Activated T-helper 1 cell treated with anti-CD3 and anti-CD28 coated beads, Interleukin-12 subunit alpha, Interleukin-12 subunit beta, Interleukin-2, Interleukin-4 antibody, amounts not matched to agents 30 ng/mL and 10 ng/mL and 1 ng/mL, durations not matched to agents 14 hours and 24 hours and 36 hours (primary cell): ENCODE results near the gene PDCD11. TPM values are rescaled to one million over a fixed set of nuclear protein-coding genes. Genes with fewer than 3 reads are reported as not detected.

Source experiments
- DNase-seq: peaks from one replicate; pipeline ENCODE4 v3.0.0; 2021; ENCODE audit warnings: low spot score
- H3K27ac Mint-ChIP-seq: one replicate; pipeline ENCODE4 v1.8.0; 2021; ENCODE audit warnings: mild to moderate bottlenecking, mixed read lengths
- H3K27me3 Mint-ChIP-seq: one replicate; pipeline ENCODE4 v1.8.0; 2022; ENCODE audit warnings: mild to moderate bottlenecking, moderate library complexity, mixed read lengths; ENCODE audit not compliant: insufficient read depth
- H3K36me3 Mint-ChIP-seq: one replicate; pipeline ENCODE4 v1.8.0; 2021; ENCODE audit warnings: low read depth, mixed read lengths
- H3K4me1 Mint-ChIP-seq: one replicate; pipeline ENCODE4 v1.8.0; 2021; ENCODE audit warnings: low read depth, mixed read lengths
- H3K4me3 Mint-ChIP-seq: one replicate; pipeline ENCODE4 v1.8.0; 2021; ENCODE audit warnings: mild to moderate bottlenecking, moderate library complexity, mixed read lengths
- H3K9me3 Mint-ChIP-seq: one replicate; pipeline ENCODE4 v1.8.0; 2021; ENCODE audit warnings: mixed read lengths
- intact Hi-C: fragments of 100-400 bp; cut with micrococcal nuclease; formaldehyde crosslinking; loops from one replicate; pipeline ENCODE4 v1.15.1; 2024
- total RNA-seq: library from RNA; stranded (reverse); gene quantifications from 2 replicates; pipeline ENCODE4 v1.2.3, GENCODE V29; 2022

The PDCD11 gene
- total RNA-seq, 1 donor from 2014 or later, result 99.0 TPM

GRCh38 chr10:103423748-103424147 lies 27.3 kb downstream of the PDCD11 start:
- Mint-ChIP-seq H3K36me3 (peaks cover 65% of the 10 kb centered on the region), H3K27ac (no peak overlapping the region), H3K4me1 (peaks cover 19% of the 10 kb centered on the region), H3K9me3 (no peaks in the 10 kb centered on the region), H3K4me3 (no peak overlapping the region), H3K27me3 (no peaks in the 10 kb centered on the region)
- DNase-seq, result no peak
- intact Hi-C loops, result no loop called here

- Mint-ChIP-seq H3K4me1 (peaks cover 53% of the 10 kb centered on the region), H3K9me3 (no peaks in the 10 kb centered on the region), H3K27me3 (no peaks in the 10 kb centered on the region), H3K27ac (no peak overlapping the region), H3K36me3 (peaks cover 70% of the 10 kb centered on the region), H3K4me3 (no peak overlapping the region)
- DNase-seq, result no peak
- intact Hi-C loops, result no loop called here
Observed at GRCh38 chr10:103427866-103428265, 31.4 kb downstream of the PDCD11 start.

- H3K4me3 Mint-ChIP-seq, result no peak overlapping the region
- peaks cover 64% of the 10 kb centered on the region for H3K36me3 Mint-ChIP-seq
- intact Hi-C loops, result no loop called here
- no peak for DNase-seq
- H3K4me1 Mint-ChIP-seq, result peaks cover 53% of the 10 kb centered on the region
- H3K9me3 Mint-ChIP-seq, result no peaks in the 10 kb centered on the region
- H3K27ac Mint-ChIP-seq, result peak overlapping the region; percentile 53
- no peaks in the 10 kb centered on the region for H3K27me3 Mint-ChIP-seq
Observed at GRCh38 chr10:103428989-103429643, 32.7 kb downstream of the PDCD11 start.

GRCh38 chr10:103429647-103430046 lies 33.2 kb downstream of the PDCD11 start:
- Mint-ChIP-seq H3K4me3 (peak overlapping the region; percentile 45), H3K4me1 (peaks cover 53% of the 10 kb centered on the region), H3K27me3 (no peaks in the 10 kb centered on the region), H3K9me3 (no peaks in the 10 kb centered on the region), H3K27ac (peak overlapping the region; percentile 37), H3K36me3 (peaks cover 60% of the 10 kb centered on the region)
- intact Hi-C loops, result no loop called here
- DNase-seq, result peak; percentile 19

GRCh38 chr10:103431902-103432301 lies 35.5 kb downstream of the PDCD11 start:
- Mint-ChIP-seq H3K4me3 (no peak overlapping the region), H3K27ac (no peak overlapping the region), H3K4me1 (peaks cover 47% of the 10 kb centered on the region), H3K36me3 (peaks cover 54% of the 10 kb centered on the region), H3K9me3 (no peaks in the 10 kb centered on the region), H3K27me3 (no peaks in the 10 kb centered on the region)
- no peak for DNase-seq
- intact Hi-C loops, result no loop called here

- Mint-ChIP-seq H3K36me3 (peaks cover 54% of the 10 kb centered on the region), H3K4me1 (peaks cover 33% of the 10 kb centered on the region), H3K27ac (no peak overlapping the region), H3K4me3 (no peak overlapping the region), H3K9me3 (no peaks in the 10 kb centered on the region), H3K27me3 (no peaks in the 10 kb centered on the region)
- DNase-seq, result no peak
- intact Hi-C loops, result no loop called here
Observed at GRCh38 chr10:103433858-103434257, 37.4 kb downstream of the PDCD11 start.

- Mint-ChIP-seq H3K4me1 (peaks cover under 1% of the 10 kb centered on the region), H3K27ac (no peak overlapping the region), H3K4me3 (no peak overlapping the region), H3K27me3 (no peaks in the 10 kb centered on the region), H3K9me3 (no peaks in the 10 kb centered on the region), H3K36me3 (peaks cover 65% of the 10 kb centered on the region)
- no peak for DNase-seq
- intact Hi-C loops, result no loop called here
Observed at GRCh38 chr10:103439776-103440175, 43.4 kb downstream of the PDCD11 start.

- no peak for DNase-seq
- Mint-ChIP-seq H3K36me3 (peaks cover 69% of the 10 kb centered on the region), H3K9me3 (no peaks in the 10 kb centered on the region), H3K4me1 (peaks cover 7% of the 10 kb centered on the region), H3K27ac (peak overlapping the region; percentile 19), H3K27me3 (no peaks in the 10 kb centered on the region), H3K4me3 (no peak overlapping the region)
- intact Hi-C loops, result no loop called here
Observed at GRCh38 chr10:103440416-103440815, 44.0 kb downstream of the PDCD11 start.

GRCh38 chr10:103441206-103441605 lies 44.8 kb downstream of the PDCD11 start:
- Mint-ChIP-seq H3K27ac (no peak overlapping the region), H3K36me3 (peaks cover 76% of the 10 kb centered on the region)

GRCh38 chr10:103441611-103442010 lies 45.2 kb downstream of the PDCD11 start:
- no peak overlapping the region for H3K4me3 Mint-ChIP-seq
- H3K27ac Mint-ChIP-seq, result no peak overlapping the region
- no peak for DNase-seq
- no peaks in the 10 kb centered on the region for H3K9me3 Mint-ChIP-seq
- H3K36me3 Mint-ChIP-seq, result peaks cover 73% of the 10 kb centered on the region
- peaks cover 16% of the 10 kb centered on the region for H3K4me1 Mint-ChIP-seq
- H3K27me3 Mint-ChIP-seq, result no peaks in the 10 kb centered on the region
- intact Hi-C loops, result no loop called here

More at GRCh38 chr10:103441206-103441605, 44.8 kb downstream of the PDCD11 start:
- H3K9me3 Mint-ChIP-seq, result no peaks in the 10 kb centered on the region
- intact Hi-C loops, result no loop called here
- H3K27me3 Mint-ChIP-seq, result no peaks in the 10 kb centered on the region
- H3K4me1 Mint-ChIP-seq, result peaks cover 15% of the 10 kb centered on the region
- H3K4me3 Mint-ChIP-seq, result no peak overlapping the region
- DNase-seq, result no peak

- H3K4me3 Mint-ChIP-seq, result no peak overlapping the region
- no peaks in the 10 kb centered on the region for H3K27me3 Mint-ChIP-seq
- H3K4me1 Mint-ChIP-seq, result peaks cover 16% of the 10 kb centered on the region
- DNase-seq, result no peak
- no peak overlapping the region for H3K27ac Mint-ChIP-seq
- H3K9me3 Mint-ChIP-seq, result no peaks in the 10 kb centered on the region
- intact Hi-C loops, result no loop called here
- peaks cover 71% of the 10 kb centered on the region for H3K36me3 Mint-ChIP-seq
Observed at GRCh38 chr10:103442031-103442461, 45.6 kb downstream of the PDCD11 start.

- intact Hi-C loops, result no loop called here
- no peak for DNase-seq
- H3K27ac Mint-ChIP-seq, result peak overlapping the region; percentile 6
- H3K27me3 Mint-ChIP-seq, result no peaks in the 10 kb centered on the region
- H3K9me3 Mint-ChIP-seq, result no peaks in the 10 kb centered on the region
- H3K36me3 Mint-ChIP-seq, result peaks cover 65% of the 10 kb centered on the region
- peaks cover 24% of the 10 kb centered on the region for H3K4me1 Mint-ChIP-seq
- no peak overlapping the region for H3K4me3 Mint-ChIP-seq
Observed at GRCh38 chr10:103443475-103444185, 47.2 kb downstream of the PDCD11 start.

GRCh38 chr10:103444478-103444877 lies 48.1 kb downstream of the PDCD11 start:
- H3K27me3 Mint-ChIP-seq, result no peaks in the 10 kb centered on the region
- H3K4me1 Mint-ChIP-seq, result peaks cover 33% of the 10 kb centered on the region
- no peaks in the 10 kb centered on the region for H3K9me3 Mint-ChIP-seq
- DNase-seq, result no peak
- H3K36me3 Mint-ChIP-seq, result peaks cover 68% of the 10 kb centered on the region
- intact Hi-C loops, result no loop called here
- H3K27ac Mint-ChIP-seq, result peak overlapping the region; percentile 22
- H3K4me3 Mint-ChIP-seq, result no peak overlapping the region
